SK-N-SH (cell line): ENCODE measurements around the gene SH3BGRL2. TPM values are rescaled to one million over a fixed set of nuclear protein-coding genes. Genes with fewer than 3 reads are reported as not detected.

Experiments
- CTCF ChIA-PET: fragments of 300-600, 350-600 bp; formaldehyde crosslinking; extraction: SDS; loops from one replicate; lab custom pipeline; 2021; lab: Yijun Ruan, JAX
- POLR2A ChIA-PET: fragments of 350-600 bp; sonication (Branson Sonifier 250); formaldehyde crosslinking; extraction: SDS; loops from one replicate; lab custom pipeline; 2020; ENCODE audit warnings: antibody characterized with exemption, inconsistent platforms; lab: Yijun Ruan, JAX
- DNase-seq: peaks from one replicate; pipeline ENCODE4 v3.0.0; 2012
- H2AFZ ChIP-seq: fragments of 200-600 bp; sonication (generic); 2 replicates; pipeline ENCODE4 v1.8.1; 2016; ENCODE audit warnings: antibody characterized with exemption, mild to moderate bottlenecking, low read depth
- H3F3A ChIP-seq: fragments of 200-600 bp; sonication (generic); replicated peaks from 2 replicates; pipeline ENCODE3; 2016; ENCODE audit warnings: antibody characterized with exemption, mild to moderate bottlenecking; ENCODE audit not compliant: insufficient read depth
- H3K27ac ChIP-seq, 2 experiments: fragments of 200-500 bp in 1 of 2; fragments of 200-600 bp in 1 of 2; sonication (Bioruptor generic) in 1 of 2; sonication (generic), shearing (Covaris generic) in 1 of 2; 2 replicates each; pipeline versions ENCODE4 v1.5.1 to v1.6.1; 2014 to 2016; ENCODE audit warnings: low read depth in 2 of 2, inconsistent platforms in 1 of 2, low read length in 1 of 2, mild to moderate bottlenecking in 1 of 2, mixed read lengths in 1 of 2
- H3K27me3 ChIP-seq: fragments of 200-600 bp; sonication (generic), shearing (Covaris generic); 2 replicates; pipeline ENCODE4 v1.6.1; 2016; ENCODE audit warnings: mixed run types; ENCODE audit not compliant: insufficient read depth
- H3K36me3 ChIP-seq, 2 experiments: fragments of 200-500 bp in 1 of 2; fragments of 200-600 bp in 1 of 2; sonication (Bioruptor generic) in 1 of 2; sonication (generic) in 1 of 2; replicated peaks in 1 of 2; 2 replicates each; pipeline versions ENCODE3 to v1.5.1; 2014 to 2016; ENCODE audit warnings: low read length in 1 of 2, mild to moderate bottlenecking in 1 of 2; ENCODE audit not compliant: insufficient read depth in 2 of 2, control insufficient read depth in 1 of 2
- H3K4me1 ChIP-seq, 2 experiments: fragments of 200-500 bp in 1 of 2; fragments of 200-600 bp in 1 of 2; sonication (Bioruptor generic) in 1 of 2; sonication (generic), shearing (Covaris generic) in 1 of 2; 2 replicates each; pipeline versions ENCODE4 v1.5.1 to v1.6.1; 2014 to 2016; ENCODE audit warnings: low read depth in 1 of 2, low read length in 1 of 2, mixed run types in 1 of 2; ENCODE audit not compliant: insufficient read depth in 2 of 2, control insufficient read depth in 1 of 2
- H3K4me2 ChIP-seq: fragments of 200-600 bp; sonication (generic), shearing (Covaris generic); 2 replicates; pipeline ENCODE4 v1.6.1; 2017; ENCODE audit warnings: mixed run types
- H3K4me3 ChIP-seq, 2 experiments: fragments of 200-500 bp in 1 of 2; fragments of 200-600 bp in 1 of 2; sonication (Bioruptor generic) in 1 of 2; sonication (generic), shearing (Covaris generic) in 1 of 2; 2 replicates each; pipeline versions ENCODE4 v1.5.1 to v1.8.1; 2014 to 2016; ENCODE audit warnings: low read depth in 2 of 2, inconsistent platforms in 1 of 2, low read length in 1 of 2, mild to moderate bottlenecking in 1 of 2, mixed read lengths in 1 of 2, moderate library complexity in 1 of 2
- H3K79me2 ChIP-seq: fragments of 200-600 bp; sonication (generic); 2 replicates; pipeline ENCODE4 v1.8.1; 2017; ENCODE audit warnings: mild to moderate bottlenecking; ENCODE audit not compliant: insufficient read depth
- H3K9ac ChIP-seq: fragments of 200-600 bp; sonication (generic); 2 replicates; pipeline ENCODE4 v1.6.1; 2017; ENCODE audit warnings: mixed run types
- H3K9me2 ChIP-seq: fragments of 200-600 bp; sonication (generic); 2 replicates; pipeline ENCODE4 v1.6.1; 2017; ENCODE audit warnings: mixed run types
- H3K9me3 ChIP-seq: fragments of 200-600 bp; sonication (generic); 2 replicates; pipeline ENCODE4 v1.6.1; 2017; ENCODE audit warnings: mixed run types, mild to moderate bottlenecking, moderate library complexity
- H4K20me1 ChIP-seq: fragments of 200-600 bp; sonication (generic); 2 replicates; pipeline ENCODE4 v1.6.1; 2017; ENCODE audit warnings: mild to moderate bottlenecking, mixed run types; ENCODE audit not compliant: insufficient read depth
- ELF1 ChIP-seq: IDR thresholded peaks from 2 replicates; pipeline ENCODE4 v1.4.0; 2012
- EZH2phosphoT487 ChIP-seq: fragments of 200-600 bp; sonication (generic); IDR thresholded peaks from 2 replicates; pipeline ENCODE4 v1.6.1; 2017; ENCODE audit warnings: low read depth, mixed run types, mild to moderate bottlenecking, antibody characterized with exemption, moderate library complexity, borderline replicate concordance
- FOSL2 ChIP-seq: IDR thresholded peaks from 2 replicates; pipeline ENCODE4 v1.4.0; 2012; ENCODE audit warnings: low read depth, mild to moderate bottlenecking, moderate library complexity, borderline replicate concordance
- FOXM1 ChIP-seq: IDR thresholded peaks from 2 replicates; pipeline ENCODE4 v1.4.0; 2012; ENCODE audit warnings: low read depth, mild to moderate bottlenecking
- GABPA ChIP-seq: IDR thresholded peaks from 2 replicates; pipeline ENCODE4 v1.4.0; 2012; ENCODE audit warnings: low read depth, mild to moderate bottlenecking
- MAX ChIP-seq: IDR thresholded peaks from 2 replicates; pipeline ENCODE4 v1.4.0; 2012; ENCODE audit warnings: low read depth
- MEF2A ChIP-seq: IDR thresholded peaks from 2 replicates; pipeline ENCODE4 v1.4.0; 2012; ENCODE audit warnings: low read depth, borderline replicate concordance
- MXI1 ChIP-seq: IDR thresholded peaks from 2 replicates; pipeline ENCODE4 v1.6.1; 2012; ENCODE audit warnings: mild to moderate bottlenecking, low read depth, low read length, improper control_type of control experiment
- NRF1 ChIP-seq: IDR thresholded peaks from 2 replicates; pipeline ENCODE4 v1.6.1; 2012; ENCODE audit warnings: low read depth, mild to moderate bottlenecking, low read length
- PBX3 ChIP-seq: IDR thresholded peaks from 2 replicates; pipeline ENCODE4; 2012
- POLR2AphosphoS5 ChIP-seq: IDR thresholded peaks from 2 replicates; pipeline ENCODE4 v1.6.1; 2012; ENCODE audit warnings: low read depth, low read length
- RAD21 ChIP-seq: IDR thresholded peaks from 2 replicates; pipeline ENCODE4 v1.6.1; 2012; ENCODE audit warnings: mild to moderate bottlenecking, low read length
- RCOR1 ChIP-seq: fragments of 150-350 bp; IDR thresholded peaks from 2 replicates; pipeline ENCODE4 v1.6.1; 2017; ENCODE audit warnings: antibody characterized with exemption, low read length
- RFX5 ChIP-seq: IDR thresholded peaks from 2 replicates; pipeline ENCODE4 v1.6.1; 2012; ENCODE audit warnings: mild to moderate bottlenecking, improper control_type of control experiment, low read length
- SIN3A ChIP-seq: IDR thresholded peaks from 2 replicates; pipeline ENCODE4 v1.6.1; 2012; ENCODE audit warnings: low read depth, mild to moderate bottlenecking, low read length, moderate library complexity, borderline replicate concordance
- SMC3 ChIP-seq: IDR thresholded peaks from 2 replicates; pipeline ENCODE4 v1.6.1; 2012; ENCODE audit warnings: low read depth, low read length, improper control_type of control experiment
- TCF12 ChIP-seq: IDR thresholded peaks from 2 replicates; pipeline ENCODE4 v1.4.0; 2012
- TEAD4 ChIP-seq: IDR thresholded peaks from 2 replicates; pipeline ENCODE4 v1.4.0; 2012; ENCODE audit warnings: mild to moderate bottlenecking, borderline replicate concordance; ENCODE audit not compliant: insufficient read depth
- YY1 ChIP-seq: IDR thresholded peaks from 2 replicates; pipeline ENCODE4 v1.4.0; 2012; ENCODE audit warnings: low read depth, mild to moderate bottlenecking
- ZBTB33 ChIP-seq: IDR thresholded peaks from 2 replicates; pipeline ENCODE4 v1.4.0; 2012; ENCODE audit warnings: low read depth, borderline replicate concordance
- WGBS: methylation state at CpG from one replicate; pipeline ENCODE4 v1.1.6; 2017; ENCODE audit warnings: low lambda C conversion rate; 5-methylcytosine and 5-hydroxymethylcytosine counted together
- polyA plus RNA-seq, 3 experiments: library from polyadenylated mRNA; depleted of rRNA; stranded (reverse); fragments of >200 nt; gene quantifications; 2 replicates each; pipeline ENCODE4 v1.2.3, GENCODE V29; 2012

Gene SH3BGRL2
- polyA plus RNA-seq, 1 of the 3 experiments (the other 2 are of a cell fraction), result 1.4 TPM

GRCh38 chr6:79750806-79751205 lies 119.7 kb downstream of the SH3BGRL2 start:
- Histone ChIP-seq H3K4me2 (no peak overlapping the region), H3K9ac (no peak overlapping the region), H3K79me2 (no peaks in the 10 kb centered on the region), H3F3A (no peaks in the 10 kb centered on the region), H4K20me1 (no peaks in the 10 kb centered on the region), H3K9me2 (no peaks in the 10 kb centered on the region), H3K9me3 (no peaks in the 10 kb centered on the region), H3K4me1 (no peaks in the 10 kb centered on the region; a peak in 1 of 4 replicates), H2AFZ (0 out of 2 replicates have a peak overlapping the region, but pooled peaks have one; percentile 11), H3K27ac (no peak overlapping the region), H3K4me3 (no peak overlapping the region), H3K27me3 (no peaks in the 10 kb centered on the region; the same call in 1 of the 2 replicates), H3K36me3 (no peaks in the 10 kb centered on the region)
- DNase-seq, result no peak
- WGBS, result 41% methylated on average over 4 of the region's 4 CpGs
- TF ChIP-seq ELF1 (no peak), GABPA (no peak), POLR2AphosphoS5 (no peak), RAD21 (no peak), TEAD4 (no peak), MEF2A (no peak), ZBTB33 (no peak), RFX5 (no peak), FOXM1 (no peak), FOSL2 (no peak), SMC3 (no peak), RCOR1 (no peak), MXI1 (no peak), YY1 (no peak), EZH2phosphoT487 (no peak), MAX (no peak), NRF1 (no peak), PBX3 (no peak), SIN3A (no peak), TCF12 (no peak)
- CTCF ChIA-PET, result interaction anchor here (1.4 to 1.9 kb wide), 2 partner anchors 9 to 60 kb away, joined by 4 to 5 read pairs; no protein-coding TSS in a partner anchor
- POLR2A ChIA-PET, result no interaction called here

Other genes starting within 250 kb of the SH3BGRL2 start
- 0.61 and 0.86 TPM in 2 replicates for gene LCA5, start 93.9 kb upstream of the SH3BGRL2 start, polyA plus RNA-seq (2012; rRNA removed)